CD4-positive, CD25-positive, alpha-beta regulatory T cell (primary cell): ENCODE results near the gene TMEM163. TPM values are rescaled to one million over a fixed set of nuclear protein-coding genes. Genes with fewer than 3 reads are reported as not detected.
"Not testable (repeated sequence)": the region's sequence is repeated elsewhere in the genome, so short reads cannot be mapped to it uniquely, and the experiment has no call there.

Experiments
- ATAC-seq, 2 donors: fragments of 150-1000 bp; cut with Tn5 transposase; one replicate each; pipeline ENCODE4 v1.10.0; 2021; ENCODE audit warnings: low read depth in 2 of 2, moderate number of reproducible peaks in 2 of 2, moderate library complexity in 1 of 2
- DNase-seq, 3 donors: peaks; one replicate each; pipeline versions ENCODE4 v3.0.0 to v3.0.0-alpha.2; 2012 to 2022; ENCODE audit warnings: mixed read lengths in 1 of 3
- H3K27ac ChIP-seq: one replicate; pipeline ENCODE4 v1.7.0; 2013; ENCODE audit warnings: mild to moderate bottlenecking, low read length; ENCODE audit not compliant: insufficient read depth, poor library complexity, severe bottlenecking
- H3K27me3 ChIP-seq: one replicate; pipeline ENCODE4 v1.7.0; 2013; ENCODE audit warnings: low read length; ENCODE audit not compliant: control insufficient read depth, insufficient read depth
- H3K36me3 ChIP-seq: one replicate; pipeline ENCODE4 v1.7.0; 2013; ENCODE audit warnings: mild to moderate bottlenecking, low read length, moderate library complexity; ENCODE audit not compliant: control insufficient read depth, insufficient read depth
- H3K4me1 ChIP-seq: 2 replicates; pipeline ENCODE4 v1.7.0; 2013; ENCODE audit warnings: mild to moderate bottlenecking, low read length; ENCODE audit not compliant: insufficient read depth, control insufficient read depth, poor library complexity, severe bottlenecking
- H3K4me3 ChIP-seq: one replicate; pipeline ENCODE4 v1.7.0; 2013; ENCODE audit warnings: low read depth, mild to moderate bottlenecking, low read length, moderate library complexity
- H3K9me3 ChIP-seq, 2 experiments: 1 replicate in 1 of 2; 2 replicates in 1 of 2; pipeline ENCODE4 v1.7.0; 2013; ENCODE audit warnings: low read length in 2 of 2, mild to moderate bottlenecking in 1 of 2, moderate library complexity in 1 of 2; ENCODE audit not compliant: control insufficient read depth in 2 of 2
- H3K27ac Mint-ChIP-seq, 3 donors: one replicate each; pipeline ENCODE4 v1.8.0; 2020 to 2022; ENCODE audit warnings: mild to moderate bottlenecking in 3 of 3, mixed read lengths in 3 of 3, moderate library complexity in 2 of 3
- H3K27me3 Mint-ChIP-seq: one replicate; pipeline ENCODE4 v1.8.0; 2022; ENCODE audit warnings: mild to moderate bottlenecking, mixed read lengths
- H3K36me3 Mint-ChIP-seq: one replicate; pipeline ENCODE4 v1.8.0; 2020; ENCODE audit warnings: mixed read lengths
- H3K4me1 Mint-ChIP-seq, 4 donors: one replicate each; pipeline ENCODE4 v1.8.0; 2020 to 2022; ENCODE audit warnings: mixed read lengths in 4 of 4, mild to moderate bottlenecking in 1 of 4
- H3K4me3 Mint-ChIP-seq, 4 donors: one replicate each; pipeline ENCODE4 v1.8.0; 2020 to 2022; ENCODE audit warnings: mild to moderate bottlenecking in 4 of 4, mixed read lengths in 4 of 4, moderate library complexity in 3 of 4
- H3K9me3 Mint-ChIP-seq, 7 donors: one replicate each; pipeline ENCODE4 v1.8.0; 2020 to 2022; ENCODE audit warnings: mixed read lengths in 7 of 7, mild to moderate bottlenecking in 3 of 7, moderate library complexity in 2 of 7
- polyA plus RNA-seq, 4 donors: library from polyadenylated mRNA; unstranded; fragments of 300-500 nt; fragmentation: Illumina TruSeq; gene quantifications; one replicate each; pipeline ENCODE4 v1.2.3, GENCODE V29; 2021
- total RNA-seq: library from RNA; stranded (reverse); gene quantifications from one replicate; pipeline ENCODE4 v1.2.3, GENCODE V29; 2022

TMEM163 gene
- total and polyA plus RNA-seq, 5 donors from 2014 or later = 0.08 to 1.0 (median 0.33) TPM

DNA sequence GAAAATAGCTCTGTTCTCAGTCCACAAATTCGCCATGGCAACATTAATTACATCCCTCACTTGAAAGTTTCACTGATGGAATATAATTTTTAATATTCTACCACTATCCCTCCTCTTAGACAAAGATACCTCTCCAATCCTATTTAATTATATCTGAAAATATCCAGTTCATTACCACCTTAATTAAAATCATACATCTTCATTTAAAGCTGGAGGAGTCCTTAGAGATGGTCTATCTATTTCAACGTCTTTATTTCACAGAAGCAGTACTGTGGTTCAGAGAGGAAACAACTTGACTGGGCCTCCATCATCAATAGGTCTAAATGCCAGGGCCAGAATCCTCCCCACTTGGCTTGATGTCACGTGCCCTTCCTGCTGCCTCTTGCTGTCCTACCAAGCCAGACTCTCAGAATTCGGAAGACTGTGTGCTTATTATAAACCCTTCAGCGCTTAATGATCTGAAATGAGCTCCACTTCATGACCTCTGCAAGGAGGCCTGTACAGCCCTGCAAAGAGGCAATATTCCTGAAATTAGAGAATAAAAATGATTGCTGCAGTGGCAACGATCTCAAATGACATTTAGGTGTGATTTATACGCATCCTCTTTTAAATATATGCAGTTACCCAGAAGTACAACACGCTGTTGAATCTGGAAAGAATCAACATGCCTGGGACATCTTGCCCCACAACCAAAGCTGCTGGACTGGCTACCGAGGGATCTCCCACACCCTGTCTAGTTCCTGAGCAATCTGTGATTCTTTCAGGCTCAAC, 146.3 kb downstream of the TMEM163 start:
- Histone ChIP-seq H3K27me3 (peaks cover 8% of the 10 kb centered on the region), H3K36me3 (no peaks in the 10 kb centered on the region), H3K27ac (no peak overlapping the region), H3K9me3 (no peaks in the 10 kb centered on the region), H3K4me3 (no peak overlapping the region), H3K4me1 (no peaks in the 10 kb centered on the region)
- peaks cover 17% of the 10 kb centered on the region for H3K27me3 Mint-ChIP-seq
- ATAC-seq (no peak), DNase-seq (no peak)
- H3K9me3 Mint-ChIP-seq = no peaks in the 10 kb centered on the region
- H3K36me3 Mint-ChIP-seq = no peaks in the 10 kb centered on the region
- H3K4me3 Mint-ChIP-seq = no peak overlapping the region
- no peak overlapping the region for H3K27ac Mint-ChIP-seq
- H3K4me1 Mint-ChIP-seq = no peaks in the 10 kb centered on the region

DNA sequence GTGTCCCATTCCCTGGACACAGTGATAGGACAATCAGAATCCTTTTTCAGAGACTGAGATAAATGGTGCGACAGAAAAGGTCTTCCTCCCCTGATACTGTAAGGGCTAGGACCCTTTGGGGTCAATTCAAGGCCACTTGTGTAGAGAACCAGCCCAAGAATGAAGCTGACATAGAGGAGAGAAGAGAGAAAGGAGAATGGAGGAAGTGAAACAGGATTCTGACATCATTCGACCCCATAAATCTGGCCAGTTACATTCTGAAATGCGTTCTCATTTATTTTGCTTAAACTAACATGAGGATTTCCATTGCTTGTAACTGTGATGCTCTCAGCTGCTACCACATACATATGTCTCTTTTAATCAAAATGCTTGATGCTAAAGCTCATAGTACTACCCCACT, 148.1 kb downstream of the TMEM163 start:
- H3K36me3 ChIP-seq = no peaks in the 10 kb centered on the region
- H3K27me3 Mint-ChIP-seq = peaks cover 23% of the 10 kb centered on the region
- no peak overlapping the region for H3K4me3 Mint-ChIP-seq
- no peaks in the 10 kb centered on the region for H3K4me1 ChIP-seq
- ATAC-seq (no peak), DNase-seq (no peak)
- H3K27me3 ChIP-seq = peaks cover 8% of the 10 kb centered on the region
- H3K27ac ChIP-seq = no peak overlapping the region
- no peak overlapping the region for H3K4me3 ChIP-seq
- H3K9me3 Mint-ChIP-seq = peaks cover 0 to 2% (median 0%) of the 10 kb centered on the region in 7 donors
- no peaks in the 10 kb centered on the region for H3K36me3 Mint-ChIP-seq
- peaks cover 0 to 2% (median 0%) of the 10 kb centered on the region in 4 donors for H3K4me1 Mint-ChIP-seq
- no peaks in the 10 kb centered on the region for H3K9me3 ChIP-seq
- no peak overlapping the region for H3K27ac Mint-ChIP-seq

DNA sequence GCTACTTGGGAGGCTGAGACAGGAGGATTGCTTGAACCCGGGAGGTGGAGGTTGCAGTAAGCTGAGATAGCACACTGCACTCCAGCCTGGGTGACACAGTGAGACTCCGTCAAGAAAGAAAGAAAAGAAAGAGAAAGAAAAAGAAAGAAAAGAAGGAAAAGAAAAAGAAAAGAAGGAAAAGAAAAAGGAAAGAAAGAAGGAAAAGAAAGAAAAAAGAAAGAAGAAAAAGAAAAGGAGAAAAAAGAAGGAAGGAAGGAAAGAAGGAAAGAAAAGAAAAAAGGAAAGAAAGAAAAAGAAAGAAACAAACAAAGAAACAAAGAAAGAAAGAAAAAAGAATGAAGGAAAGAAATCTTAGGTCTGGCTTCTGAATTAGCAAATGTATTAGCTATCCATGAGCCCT, 150.4 kb downstream of the TMEM163 start:
- peaks cover 0 to 5% (median 0%) of the 10 kb centered on the region in 7 donors for H3K9me3 Mint-ChIP-seq
- no peaks in the 10 kb centered on the region for H3K36me3 ChIP-seq
- H3K27me3 Mint-ChIP-seq = peaks cover 35% of the 10 kb centered on the region
- H3K9me3 ChIP-seq = no peaks in the 10 kb centered on the region
- ATAC-seq (no peak), DNase-seq (no peak)
- H3K36me3 Mint-ChIP-seq = no peaks in the 10 kb centered on the region
- H3K4me3 ChIP-seq = no peak overlapping the region
- H3K27ac Mint-ChIP-seq = no peak overlapping the region
- peaks cover 0 to 10% (median 3%) of the 10 kb centered on the region in 4 donors for H3K4me1 Mint-ChIP-seq
- H3K27ac ChIP-seq = no peak overlapping the region
- H3K27me3 ChIP-seq = peaks cover 6% of the 10 kb centered on the region
- no peaks in the 10 kb centered on the region for H3K4me1 ChIP-seq
- no peak overlapping the region for H3K4me3 Mint-ChIP-seq

DNA sequence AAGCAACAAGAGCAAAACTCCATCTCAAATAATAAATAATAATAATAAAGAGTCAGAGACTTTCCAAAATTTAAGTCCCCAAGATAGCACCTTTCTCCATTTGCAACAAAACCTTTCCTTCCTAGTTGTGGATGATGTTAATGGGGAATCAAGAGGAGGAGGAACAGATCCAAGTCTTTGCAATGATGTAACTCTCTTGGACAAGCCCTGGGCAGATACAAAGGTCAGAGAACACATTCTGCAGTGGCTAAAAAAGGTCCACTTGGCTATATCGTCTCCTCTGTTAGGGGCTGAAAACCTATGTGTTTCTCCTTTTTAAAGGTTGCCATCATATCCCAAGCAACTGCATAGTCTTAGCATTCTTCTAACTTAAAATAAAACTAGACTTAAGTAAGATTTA, 151.1 kb downstream of the TMEM163 start:
- no peaks in the 10 kb centered on the region for H3K36me3 ChIP-seq
- ATAC-seq (no peak), DNase-seq (no peak)
- H3K4me3 ChIP-seq = no peak overlapping the region
- Mint-ChIP-seq H3K36me3 (no peaks in the 10 kb centered on the region), H3K27me3 (peaks cover 34% of the 10 kb centered on the region), H3K4me3 (no peak overlapping the region), H3K4me1 (peaks cover 0 to 10% (median 3%) of the 10 kb centered on the region in 4 donors), H3K27ac (no peak overlapping the region), H3K9me3 (peaks cover 0 to 5% (median 0%) of the 10 kb centered on the region in 7 donors)
- no peaks in the 10 kb centered on the region for H3K4me1 ChIP-seq
- H3K27ac ChIP-seq = no peak overlapping the region
- H3K27me3 ChIP-seq = peaks cover 6% of the 10 kb centered on the region
- H3K9me3 ChIP-seq = no peaks in the 10 kb centered on the region

DNA sequence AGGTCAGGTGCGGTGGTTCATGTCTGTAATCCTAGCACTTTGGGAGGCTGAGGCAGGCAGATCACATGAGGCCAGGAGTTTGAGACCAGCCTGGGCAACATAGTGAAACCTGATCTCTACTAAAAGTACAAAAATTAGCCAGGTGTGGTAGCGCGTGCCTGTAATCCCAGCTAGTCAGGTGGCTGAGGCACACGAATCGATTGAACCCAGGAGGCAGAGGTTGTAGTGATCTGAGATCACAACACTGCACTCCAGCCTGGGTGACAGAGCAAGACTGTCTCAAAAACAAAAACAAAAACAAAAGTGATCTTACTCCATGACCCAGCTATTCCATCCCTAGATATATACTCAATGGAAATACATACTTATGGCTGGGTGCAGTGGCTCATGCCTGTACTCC, 153.8 kb downstream of the TMEM163 start:
- H3K4me1 Mint-ChIP-seq = peaks cover 0 to 10% (median 3%) of the 10 kb centered on the region in 4 donors

DNA sequence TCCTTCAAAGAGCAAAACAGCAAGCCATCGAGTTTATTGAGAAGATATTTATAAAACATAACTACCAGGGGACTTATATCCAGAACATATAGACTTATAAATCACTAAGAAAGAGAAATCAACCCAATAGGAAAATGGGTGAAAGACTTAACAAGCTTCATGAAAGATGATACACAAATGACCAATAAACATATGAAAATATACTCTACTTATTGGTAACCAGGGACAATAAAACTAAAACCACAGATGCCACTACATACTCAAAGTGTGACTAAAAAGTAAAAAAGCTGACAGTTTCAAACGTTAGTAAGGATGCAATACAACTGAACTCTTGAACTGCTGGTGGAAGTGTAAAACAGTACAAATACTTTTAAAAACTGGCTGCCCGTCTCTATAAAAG, 154.3 kb downstream of the TMEM163 start:
- Mint-ChIP-seq H3K27ac (no peak overlapping the region), H3K9me3 (peaks cover 0 to 5% (median 0%) of the 10 kb centered on the region in 7 donors), H3K36me3 (no peaks in the 10 kb centered on the region), H3K27me3 (peaks cover 48% of the 10 kb centered on the region), H3K4me3 (no peak overlapping the region), H3K4me1 (peaks cover 0 to 10% (median 3%) of the 10 kb centered on the region in 4 donors)
- Histone ChIP-seq H3K27ac (no peak overlapping the region), H3K27me3 (peaks cover 3% of the 10 kb centered on the region), H3K9me3 (no peaks in the 10 kb centered on the region), H3K4me1 (no peaks in the 10 kb centered on the region), H3K36me3 (no peaks in the 10 kb centered on the region), H3K4me3 (no peak overlapping the region)
- ATAC-seq (no peak), DNase-seq (no peak)

More for the DNA sequence above, 153.8 kb downstream of the TMEM163 start:
- H3K36me3 Mint-ChIP-seq, H3K9me3 Mint-ChIP-seq, H3K9me3 ChIP-seq, DNase-seq, H3K36me3 ChIP-seq, H3K27me3 ChIP-seq, H3K4me3 Mint-ChIP-seq, ATAC-seq, H3K27ac ChIP-seq, H3K4me1 ChIP-seq, H3K27ac Mint-ChIP-seq, H3K4me3 ChIP-seq: not testable (repeated sequence)
- H3K27me3 Mint-ChIP-seq = peaks cover 50% of the 10 kb centered on the region

DNA sequence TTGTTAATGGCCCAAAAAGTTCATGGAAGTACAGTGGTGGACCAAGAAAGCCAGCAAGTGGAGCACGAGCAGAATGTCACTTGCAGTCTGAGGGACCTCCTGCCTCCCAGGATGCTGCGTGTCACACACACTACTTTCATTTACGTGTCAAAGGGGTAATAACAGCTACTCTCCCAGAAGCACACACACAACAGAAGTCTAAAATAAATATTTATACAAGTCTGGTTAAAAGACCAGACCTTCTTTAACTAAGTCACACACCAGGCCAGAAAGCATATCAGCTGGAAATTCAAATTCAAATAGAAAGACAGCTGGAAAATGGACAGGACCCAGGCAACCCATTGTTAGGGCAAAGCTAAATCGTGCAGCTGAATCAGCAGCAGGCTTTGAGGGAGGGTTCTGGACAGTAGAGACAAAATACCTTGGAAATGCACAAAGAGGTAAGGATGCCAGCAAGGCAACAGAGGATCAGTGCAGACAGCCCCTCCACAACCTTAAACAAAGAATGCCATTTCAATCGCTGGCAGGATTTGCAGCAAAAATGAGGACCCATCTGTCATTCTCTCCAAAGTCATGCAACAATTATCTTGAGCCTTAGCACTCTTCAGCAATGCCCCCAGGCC, 160.5 kb downstream of the TMEM163 start:
- H3K27me3 ChIP-seq = no peaks in the 10 kb centered on the region
- H3K27me3 Mint-ChIP-seq = peaks cover 41% of the 10 kb centered on the region
- DNase-seq = no peak
- H3K4me1 ChIP-seq = no peaks in the 10 kb centered on the region
- H3K36me3 Mint-ChIP-seq = no peaks in the 10 kb centered on the region
- H3K4me1 Mint-ChIP-seq = no peaks in the 10 kb centered on the region
- ATAC-seq = no peak
- H3K9me3 ChIP-seq = no peaks in the 10 kb centered on the region
- no peaks in the 10 kb centered on the region for H3K36me3 ChIP-seq
- no peak overlapping the region for H3K27ac Mint-ChIP-seq
- no peak overlapping the region for H3K4me3 Mint-ChIP-seq
- H3K9me3 Mint-ChIP-seq = no peaks in the 10 kb centered on the region
- no peak overlapping the region for H3K4me3 ChIP-seq
- no peak overlapping the region for H3K27ac ChIP-seq

DNA sequence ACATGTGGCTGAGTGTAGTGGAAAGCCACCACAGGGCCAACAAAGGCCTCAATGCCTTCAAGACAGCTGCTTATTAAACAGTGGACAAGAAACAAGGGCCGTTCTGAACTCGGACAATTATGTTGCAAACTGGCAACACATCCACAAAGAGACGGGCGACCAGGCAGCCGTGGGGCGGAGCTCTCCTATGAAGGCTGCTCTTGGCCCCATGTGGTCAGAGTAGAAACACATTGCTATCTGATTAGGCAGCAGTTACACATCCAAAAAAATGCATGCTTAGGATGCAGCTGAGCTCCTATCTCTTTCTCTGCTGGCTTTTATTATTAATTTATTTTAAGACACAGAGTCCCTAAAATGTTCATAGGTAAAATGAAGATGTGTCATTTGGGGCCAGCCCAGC, 163.4 kb downstream of the TMEM163 start:
- ATAC-seq (no peak), DNase-seq (no peak)
- no peaks in the 10 kb centered on the region for H3K36me3 ChIP-seq
- Mint-ChIP-seq H3K4me1 (no peaks in the 10 kb centered on the region), H3K27ac (no peak overlapping the region), H3K27me3 (peaks cover 36% of the 10 kb centered on the region), H3K4me3 (peak overlapping the region in 1 of 4 donors; percentile 59), H3K36me3 (no peaks in the 10 kb centered on the region), H3K9me3 (no peaks in the 10 kb centered on the region)
- H3K27ac ChIP-seq = no peak overlapping the region
- peaks cover 1% of the 10 kb centered on the region for H3K27me3 ChIP-seq
- no peak overlapping the region for H3K4me3 ChIP-seq
- no peaks in the 10 kb centered on the region for H3K4me1 ChIP-seq
- H3K9me3 ChIP-seq = no peaks in the 10 kb centered on the region
